Brain microvascular endothelial cell (primary cell): ENCODE results near the gene PRKX.
"Not testable (repeated sequence)": the region's sequence is repeated elsewhere in the genome, so short reads cannot be mapped to it uniquely, and the experiment has no call there.

Source experiments
- DNase-seq: peaks from one replicate; pipeline ENCODE4 v3.0.0-alpha.2; 2020
- H3K27ac ChIP-seq: fragments of 250-450 bp; sonication (Bioruptor Pico); 2 replicates; pipeline ENCODE4 v1.5.1; 2020; ENCODE audit warnings: mild to moderate bottlenecking, moderate library complexity
- H3K27me3 ChIP-seq: fragments of 250-450 bp; sonication (Bioruptor Pico); replicated peaks from 2 replicates; pipeline ENCODE4 v1.5.1; 2020; ENCODE audit warnings: mild to moderate bottlenecking
- H3K36me3 ChIP-seq: fragments of 250-450 bp; sonication (Bioruptor Pico); replicated peaks from 2 replicates; pipeline ENCODE4 v1.5.1; 2020; ENCODE audit warnings: mild to moderate bottlenecking
- H3K4me3 ChIP-seq: 2 replicates; pipeline ENCODE4 v1.5.1; 2011; ENCODE audit warnings: low read depth, mild to moderate bottlenecking, control low read depth, low read length, moderate library complexity
- in situ Hi-C: cut with HindIII; loops from 2 replicates; pipeline ENCODE4 v1.10.0; 2017; ENCODE audit warnings: low sequenced_read_pairs, low pct_ligation_motif_present
- TF ChIP-seq, protein P1 (sequence below): IDR thresholded peaks from 2 replicates; pipeline ENCODE4 v1.5.1; 2011; ENCODE audit warnings: low read depth, mild to moderate bottlenecking, moderate library complexity, low read length, control low read depth, inconsistent platforms; ENCODE audit errors: missing control alignments

The PRKX gene

DNA sequence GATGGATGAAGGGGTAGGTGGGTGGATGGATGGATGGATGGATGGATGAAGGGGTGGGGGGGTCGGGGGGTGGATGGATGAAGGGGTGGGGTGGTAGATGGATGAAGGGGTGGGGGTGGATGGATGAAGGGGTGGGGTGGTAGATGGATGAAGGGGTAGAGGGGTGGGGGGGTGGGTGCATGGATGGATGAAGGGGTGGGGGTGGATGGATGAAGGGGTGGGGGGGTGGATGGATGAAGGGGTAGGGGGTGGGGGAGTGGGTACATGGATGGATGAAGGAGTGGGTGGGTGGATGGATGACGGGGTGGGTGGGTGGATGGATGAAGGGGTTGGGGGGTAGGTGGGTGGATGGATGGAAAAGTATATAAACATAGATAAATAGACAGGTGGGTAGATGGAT lies 74.2 kb downstream of the PRKX start:
- no peaks in the 10 kb centered on the region for H3K36me3 ChIP-seq
- no peaks in the 10 kb centered on the region for H3K27me3 ChIP-seq
- DNase-seq, result no peak
- no peak overlapping the region for H3K4me3 ChIP-seq
- H3K27ac ChIP-seq, result no peak overlapping the region
- in situ Hi-C loops, result no loop called here
- TF ChIP-seq, protein P1, sequence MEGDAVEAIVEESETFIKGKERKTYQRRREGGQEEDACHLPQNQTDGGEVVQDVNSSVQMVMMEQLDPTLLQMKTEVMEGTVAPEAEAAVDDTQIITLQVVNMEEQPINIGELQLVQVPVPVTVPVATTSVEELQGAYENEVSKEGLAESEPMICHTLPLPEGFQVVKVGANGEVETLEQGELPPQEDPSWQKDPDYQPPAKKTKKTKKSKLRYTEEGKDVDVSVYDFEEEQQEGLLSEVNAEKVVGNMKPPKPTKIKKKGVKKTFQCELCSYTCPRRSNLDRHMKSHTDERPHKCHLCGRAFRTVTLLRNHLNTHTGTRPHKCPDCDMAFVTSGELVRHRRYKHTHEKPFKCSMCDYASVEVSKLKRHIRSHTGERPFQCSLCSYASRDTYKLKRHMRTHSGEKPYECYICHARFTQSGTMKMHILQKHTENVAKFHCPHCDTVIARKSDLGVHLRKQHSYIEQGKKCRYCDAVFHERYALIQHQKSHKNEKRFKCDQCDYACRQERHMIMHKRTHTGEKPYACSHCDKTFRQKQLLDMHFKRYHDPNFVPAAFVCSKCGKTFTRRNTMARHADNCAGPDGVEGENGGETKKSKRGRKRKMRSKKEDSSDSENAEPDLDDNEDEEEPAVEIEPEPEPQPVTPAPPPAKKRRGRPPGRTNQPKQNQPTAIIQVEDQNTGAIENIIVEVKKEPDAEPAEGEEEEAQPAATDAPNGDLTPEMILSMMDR, result no peak

DNA sequence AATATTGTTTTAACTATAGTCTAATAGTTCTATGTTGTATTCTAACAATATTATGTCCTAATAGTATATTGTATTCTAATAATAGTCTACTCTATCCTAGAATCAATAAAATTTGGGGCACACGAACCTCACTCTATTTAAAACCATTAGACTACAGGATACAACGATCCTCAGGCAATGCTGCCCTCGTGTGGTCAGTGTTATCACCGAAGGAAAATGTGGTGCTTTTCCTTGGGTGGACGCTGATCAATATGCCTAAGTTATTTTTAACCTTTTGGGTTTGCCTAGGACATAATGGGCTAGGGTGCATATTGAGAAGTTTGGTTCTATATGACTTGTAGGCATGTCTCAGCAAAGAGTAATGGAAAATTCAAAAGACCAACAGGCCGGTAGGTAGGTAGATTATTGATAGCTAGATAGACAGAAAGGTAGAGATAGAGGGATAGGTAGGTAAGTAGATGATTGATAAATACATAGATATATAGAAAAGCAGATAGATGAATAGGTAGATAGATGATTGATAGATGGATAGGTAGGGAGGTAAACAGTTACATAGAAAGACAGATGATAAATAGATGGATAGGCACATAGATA lies 75.1 kb downstream of the PRKX start:
- H3K27ac ChIP-seq, result no peak overlapping the region
- peak; percentile 37 for DNase-seq
- no peaks in the 10 kb centered on the region for H3K36me3 ChIP-seq
- no peak overlapping the region for H3K4me3 ChIP-seq
- no peaks in the 10 kb centered on the region for H3K27me3 ChIP-seq
- in situ Hi-C loops, result no loop called here
- TF ChIP-seq, protein P1, result peak; percentile 75

DNA sequence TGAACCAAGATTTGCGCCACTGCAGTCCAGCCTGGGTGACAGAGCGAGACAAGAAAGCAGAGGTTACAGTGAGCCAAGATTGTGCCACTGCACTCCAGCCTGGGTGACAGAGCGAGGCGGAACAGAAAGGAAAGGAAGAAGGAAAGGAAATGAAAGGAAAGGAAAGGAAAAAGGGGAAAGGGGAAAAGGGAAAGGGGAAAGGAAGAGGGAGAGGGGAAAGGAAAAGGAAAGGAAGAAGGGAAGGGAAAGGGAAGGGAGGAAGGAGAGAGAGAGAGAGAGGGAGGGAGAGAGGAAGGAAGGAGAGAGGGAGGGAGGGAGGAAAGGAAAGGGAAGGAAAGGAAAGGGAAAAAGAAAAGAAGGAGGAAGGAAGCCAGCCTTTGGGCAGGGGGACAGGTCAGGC lies 76.6 kb downstream of the PRKX start:
- H3K27me3 ChIP-seq, result no peaks in the 10 kb centered on the region
- no peak overlapping the region for H3K4me3 ChIP-seq
- in situ Hi-C loops, result no loop called here
- TF ChIP-seq, protein P1, result no peak
- H3K27ac ChIP-seq, result no peak overlapping the region
- DNase-seq, result no peak
- no peaks in the 10 kb centered on the region for H3K36me3 ChIP-seq

DNA sequence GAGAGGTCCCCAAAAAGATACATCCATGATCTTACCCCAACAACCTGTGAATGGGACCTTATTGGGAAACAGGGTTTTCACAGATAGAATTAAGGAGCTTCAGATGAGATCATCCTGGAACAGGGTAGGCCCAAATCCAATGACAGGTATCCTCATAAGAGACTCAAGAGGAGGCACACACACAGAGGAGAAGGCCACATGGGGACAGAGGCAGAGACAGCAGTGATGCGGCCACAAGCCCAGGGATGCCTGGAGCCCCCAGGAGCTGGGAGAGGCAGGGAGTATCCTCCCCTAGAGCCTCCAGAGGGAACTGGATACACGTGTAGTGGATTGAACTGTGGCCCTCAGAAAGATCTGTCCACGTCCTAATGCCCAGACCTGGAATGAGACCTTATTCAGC lies 82.3 kb downstream of the PRKX start:
- TF ChIP-seq, protein P1, result no peak
- Histone ChIP-seq H3K27me3 (no peaks in the 10 kb centered on the region), H3K4me3 (no peak overlapping the region), H3K36me3 (no peaks in the 10 kb centered on the region), H3K27ac (no peak overlapping the region)
- in situ Hi-C loops, result no loop called here
- no peak for DNase-seq

DNA sequence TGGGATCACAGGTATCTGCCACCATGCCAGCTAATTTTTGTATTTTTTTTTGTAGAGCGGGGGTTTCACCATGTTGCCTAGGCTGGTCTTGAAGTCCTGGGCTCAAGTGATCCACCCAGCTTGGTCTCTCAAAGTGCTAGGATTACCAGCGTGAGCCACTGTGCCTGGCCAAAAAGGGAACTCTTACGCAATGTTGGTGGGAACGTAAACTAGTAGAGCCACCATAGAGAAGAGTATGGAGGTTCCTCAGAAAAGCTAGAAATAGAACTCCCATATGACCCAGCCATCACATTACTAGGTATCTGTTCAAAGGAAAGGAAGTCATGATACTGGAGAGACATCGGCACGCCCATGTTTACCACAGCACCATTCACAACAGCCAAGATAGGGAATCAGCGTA lies 85.9 kb downstream of the PRKX start:
- no peak overlapping the region for H3K27ac ChIP-seq
- no peaks in the 10 kb centered on the region for H3K36me3 ChIP-seq
- in situ Hi-C loops, result no loop called here

DNA sequence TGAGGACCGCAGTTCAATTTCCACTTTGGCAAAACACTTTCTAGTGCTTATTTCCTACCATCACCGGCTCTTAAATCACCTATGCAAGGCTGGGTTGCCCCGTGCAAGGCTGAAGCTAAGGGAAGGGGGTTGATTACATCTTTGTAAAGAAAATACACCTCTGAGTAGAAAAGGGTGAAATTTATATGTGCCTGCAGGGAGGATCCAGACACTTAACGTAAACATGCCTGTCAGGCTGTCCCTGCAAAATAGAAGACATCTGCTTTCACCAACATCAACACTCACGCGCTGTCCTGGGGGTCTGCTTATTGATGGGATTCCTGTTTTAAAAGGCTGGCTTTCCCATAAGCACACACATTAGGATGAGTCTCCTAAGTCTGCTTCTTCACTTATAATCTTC lies 92.0 kb downstream of the PRKX start:
- no peaks in the 10 kb centered on the region for H3K27me3 ChIP-seq
- in situ Hi-C loops, result no loop called here
- no peak overlapping the region for H3K4me3 ChIP-seq
- no peak for DNase-seq
- TF ChIP-seq, protein P1, result no peak
- H3K36me3 ChIP-seq, result peaks cover 2% of the 10 kb centered on the region
- no peak overlapping the region for H3K27ac ChIP-seq

More for the DNA sequence above, 85.9 kb downstream of the PRKX start:
- H3K4me3 ChIP-seq, result no peak overlapping the region
- DNase-seq, result no peak
- TF ChIP-seq, protein P1, result no peak
- H3K27me3 ChIP-seq, result no peaks in the 10 kb centered on the region

DNA sequence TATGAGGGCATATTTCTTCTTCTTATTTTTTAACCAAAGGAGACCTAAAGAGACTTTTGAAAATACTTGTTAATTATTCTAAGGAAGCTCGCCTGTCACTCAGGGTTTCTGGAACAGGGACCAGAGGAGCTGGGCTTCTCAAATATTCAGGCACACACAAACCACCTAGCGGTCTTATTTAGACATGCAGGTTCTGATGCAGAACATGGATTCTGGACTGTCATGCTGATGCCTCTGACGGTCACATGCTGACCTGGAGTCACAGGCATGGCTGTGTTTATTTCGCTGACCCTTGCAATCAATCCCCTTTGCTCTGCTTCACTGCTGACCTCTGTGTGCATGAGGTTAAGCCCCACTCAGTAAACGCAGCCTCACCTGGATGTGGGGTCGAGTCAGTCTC lies 101.7 kb downstream of the PRKX start:
- H3K4me3 ChIP-seq, DNase-seq, H3K36me3 ChIP-seq, H3K27me3 ChIP-seq, H3K27ac ChIP-seq, in situ Hi-C loops: not testable (repeated sequence)
